Naive thymus-derived CD8-positive, alpha-beta T cell (primary cell): Measurements from ENCODE around the gene MVB12B. TPM values are rescaled to one million over a fixed set of nuclear protein-coding genes. Genes with fewer than 3 reads are reported as not detected.

Experiments used
- ATAC-seq, 2 donors: fragments of 150-1000 bp; cut with Tn5 transposase in 1 of 2; sonication (Bioruptor Pico), chemical (Tn5 transposase) in 1 of 2; 1 replicate in 1 of 2; 2 replicates in 1 of 2; pipeline ENCODE4 v1.10.0; 2021; ENCODE audit warnings: mild to moderate bottlenecking in 2 of 2, moderate library complexity in 2 of 2
- POLR2A ChIA-PET: fragments of 350-600 bp; sonication (Branson Sonifier 250); formaldehyde crosslinking; loops from one replicate; lab custom pipeline; 2021; ENCODE audit warnings: antibody characterized with exemption; lab: Charles Lee
- DNase-seq, 10 donors: peaks; one replicate each; pipeline versions ENCODE4 v3.0.0 to v3.0.0-alpha.2; 2020 to 2022
- H3K27ac Mint-ChIP-seq, 10 donors: one replicate each; pipeline ENCODE4 v1.8.0; 2020 to 2022; ENCODE audit warnings: mild to moderate bottlenecking in 10 of 10, mixed read lengths in 10 of 10, moderate library complexity in 4 of 10, inconsistent platforms in 1 of 10
- H3K27me3 Mint-ChIP-seq, 5 donors: one replicate each; pipeline ENCODE4 v1.8.0; 2021 to 2022; ENCODE audit warnings: mixed read lengths in 5 of 5
- H3K36me3 Mint-ChIP-seq, 3 donors: one replicate each; pipeline ENCODE4 v1.8.0; 2020 to 2022; ENCODE audit warnings: mixed read lengths in 3 of 3, mild to moderate bottlenecking in 2 of 3, inconsistent platforms in 1 of 3
- H3K4me1 Mint-ChIP-seq, 4 donors: one replicate each; pipeline ENCODE4 v1.8.0; 2021 to 2022; ENCODE audit warnings: mixed read lengths in 4 of 4
- H3K4me3 Mint-ChIP-seq, 10 donors: one replicate each; pipeline ENCODE4 v1.8.0; 2020 to 2022; ENCODE audit warnings: mild to moderate bottlenecking in 10 of 10, mixed read lengths in 10 of 10, moderate library complexity in 6 of 10, inconsistent platforms in 1 of 10
- H3K9me3 Mint-ChIP-seq, 9 donors: one replicate each; pipeline ENCODE4 v1.8.0; 2020 to 2022; ENCODE audit warnings: mixed read lengths in 9 of 9, mild to moderate bottlenecking in 3 of 9, inconsistent platforms in 1 of 9, moderate library complexity in 1 of 9
- polyA plus RNA-seq, 3 donors: library from polyadenylated mRNA; unstranded; fragments of 300-500 nt; fragmentation: Illumina TruSeq; gene quantifications; one replicate each; pipeline ENCODE4 v1.2.3, GENCODE V29; 2021
- total RNA-seq, 8 experiments: library from RNA in 2 of 8; stranded (reverse) in 2 of 8; gene quantifications; one replicate each; pipeline ENCODE4 v1.2.3 and lab custom pipeline; 2021 to 2026

The MVB12B gene
- total and polyA plus RNA-seq, 5 experiments from 2014 or later = 7.2 to 28.6 (median 12.5) TPM

- DNase-seq (peak in 1 of 10 donors; percentile 13), ATAC-seq (no peak)
- no peak overlapping the region for H3K27ac Mint-ChIP-seq
- H3K4me3 Mint-ChIP-seq = no peak overlapping the region
- H3K36me3 Mint-ChIP-seq = peaks cover 0 to 4% (median 0%) of the 10 kb centered on the region in 3 donors
- peaks cover 12 to 24% (median 15%) of the 10 kb centered on the region in 4 donors for H3K4me1 Mint-ChIP-seq
- H3K27me3 Mint-ChIP-seq = peaks cover 0 to 8% (median 0%) of the 10 kb centered on the region in 5 donors
- no peaks in the 10 kb centered on the region for H3K9me3 Mint-ChIP-seq
- POLR2A ChIA-PET = interaction anchor here (1.0 kb wide), 1 partner anchor 77 kb away, joined by 4 read pairs; no protein-coding TSS in a partner anchor
These were observed 171.1 kb downstream of the MVB12B start for GRCh38 chr9:126497660-126498275.

DNA sequence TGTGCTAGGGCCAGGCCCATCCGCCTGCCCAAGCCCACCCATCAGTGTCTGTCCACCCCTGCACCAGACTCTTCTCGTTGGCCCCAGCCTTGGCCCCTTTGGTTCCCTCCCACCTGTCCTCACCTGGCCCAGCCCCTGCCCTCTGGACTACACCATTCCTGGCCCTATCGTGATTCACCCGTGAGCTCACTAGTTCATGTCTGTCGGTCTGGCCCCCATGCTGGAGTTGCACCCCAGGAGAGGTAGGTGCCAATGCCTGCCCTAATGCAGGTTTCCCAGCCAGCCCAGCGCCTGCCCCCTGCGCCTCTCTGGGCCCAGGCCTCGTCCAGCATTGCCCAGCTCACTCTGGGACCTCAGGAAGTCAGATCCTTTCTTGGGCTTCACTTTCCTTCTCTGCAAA, 171.7 kb downstream of the MVB12B start:
- peak in 1 of 10 donors; percentile 45 for DNase-seq
- Mint-ChIP-seq H3K4me1 (peaks cover 12 to 24% (median 15%) of the 10 kb centered on the region in 4 donors), H3K27ac (peak overlapping the region in 1 of 10 donors; percentile 18), H3K4me3 (peak overlapping the region in 1 of 10 donors; percentile 29), H3K36me3 (peaks cover 0 to 4% (median 0%) of the 10 kb centered on the region in 3 donors), H3K27me3 (peaks cover 0 to 8% (median 0%) of the 10 kb centered on the region in 5 donors), H3K9me3 (no peaks in the 10 kb centered on the region)
- ATAC-seq = no peak
- POLR2A ChIA-PET = interaction anchor here (1.0 kb wide), 2 partner anchors 60 to 78 kb away, joined by 4 to 5 read pairs; no protein-coding TSS in a partner anchor

GRCh38 chr9:126499005-126499910, 172.6 kb downstream of the MVB12B start:
- Mint-ChIP-seq H3K27me3 (peaks cover 0 to 8% (median 0%) of the 10 kb centered on the region in 5 donors), H3K9me3 (no peaks in the 10 kb centered on the region), H3K27ac (peak overlapping the region in 2 of 10 donors; percentile 53 to 57), H3K4me3 (peak overlapping the region in 7 of 10 donors; percentile 14 to 67 (median 57)), H3K36me3 (peaks cover 0 to 9% (median 0%) of the 10 kb centered on the region in 3 donors), H3K4me1 (peaks cover 12 to 24% (median 15%) of the 10 kb centered on the region in 4 donors)
- ATAC-seq = peak; percentile 75 to 84
- POLR2A ChIA-PET = interaction anchor here (1.0 kb wide), 2 partner anchors 59 to 79 kb away, joined by 4 to 5 read pairs; no protein-coding TSS in a partner anchor
- DNase-seq = peak in 8 of 10 donors; percentile 30 to 57 (median 50)

DNA sequence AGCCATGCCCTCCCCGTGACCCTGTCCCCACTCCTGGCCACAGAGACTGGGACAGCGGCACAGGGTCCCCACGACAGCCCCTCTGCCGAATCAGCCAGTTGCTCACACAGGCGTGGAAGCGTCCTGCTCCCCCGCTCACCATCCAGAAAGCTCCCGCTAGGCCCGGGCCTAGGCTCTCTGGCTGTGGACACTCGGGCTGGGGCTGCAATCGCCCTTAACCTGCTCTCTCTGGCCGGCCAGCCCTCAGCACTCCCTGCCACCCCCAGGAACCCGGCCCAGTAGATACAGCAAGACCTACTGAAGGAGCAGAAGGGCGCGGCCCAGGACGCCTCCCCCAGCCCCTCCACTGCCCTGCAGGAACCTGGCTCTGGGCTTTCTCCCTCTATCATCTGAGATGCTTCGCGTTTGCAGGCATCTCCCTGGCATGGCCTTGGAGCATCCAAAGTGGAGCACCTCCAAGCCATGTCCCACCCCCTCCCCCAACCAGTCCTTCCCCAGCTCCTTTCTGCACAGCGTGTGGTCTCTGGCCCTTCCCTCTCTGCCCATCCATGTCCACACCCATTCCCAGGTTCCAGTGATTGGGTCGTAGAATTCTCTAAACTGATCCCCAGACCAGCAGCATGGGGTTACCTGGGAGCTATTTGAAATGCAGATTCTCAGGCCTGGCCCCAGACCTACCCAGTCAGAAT, 173.4 kb downstream of the MVB12B start:
- Mint-ChIP-seq H3K4me3 (peak overlapping the region in 5 of 10 donors; percentile 26 to 68 (median 38)), H3K36me3 (peaks cover 0 to 9% (median 0%) of the 10 kb centered on the region in 3 donors), H3K9me3 (no peaks in the 10 kb centered on the region), H3K27me3 (peaks cover 0 to 8% (median 0%) of the 10 kb centered on the region in 5 donors), H3K4me1 (peaks cover 12 to 24% (median 15%) of the 10 kb centered on the region in 4 donors), H3K27ac (peak overlapping the region in 1 of 10 donors; percentile 43)
- ATAC-seq (no peak), DNase-seq (peak in 1 of 10 donors; percentile 43)
- POLR2A ChIA-PET = interaction anchor here (0.7 kb wide), 2 partner anchors 83 to 786 kb away, joined by 3 to 4 read pairs; no protein-coding TSS in a partner anchor

GRCh38 chr9:126500600-126501382, 174.2 kb downstream of the MVB12B start:
- peaks cover 0 to 5% (median 0%) of the 10 kb centered on the region in 3 donors for H3K36me3 Mint-ChIP-seq
- DNase-seq (peak; percentile 35 to 79 (median 61)), ATAC-seq (peak; percentile 75 to 77)
- H3K27ac Mint-ChIP-seq = peak overlapping the region in 1 of 10 donors; percentile 43
- peaks cover 12 to 24% (median 15%) of the 10 kb centered on the region in 4 donors for H3K4me1 Mint-ChIP-seq
- POLR2A ChIA-PET = interaction anchor here (0.7 kb wide), 2 partner anchors 84 to 787 kb away, joined by 3 to 4 read pairs; no protein-coding TSS in a partner anchor
- H3K4me3 Mint-ChIP-seq = peak overlapping the region in 8 of 10 donors; percentile 26 to 72 (median 50)
- H3K27me3 Mint-ChIP-seq = peaks cover 0 to 8% (median 0%) of the 10 kb centered on the region in 5 donors
- H3K9me3 Mint-ChIP-seq = no peaks in the 10 kb centered on the region

DNA sequence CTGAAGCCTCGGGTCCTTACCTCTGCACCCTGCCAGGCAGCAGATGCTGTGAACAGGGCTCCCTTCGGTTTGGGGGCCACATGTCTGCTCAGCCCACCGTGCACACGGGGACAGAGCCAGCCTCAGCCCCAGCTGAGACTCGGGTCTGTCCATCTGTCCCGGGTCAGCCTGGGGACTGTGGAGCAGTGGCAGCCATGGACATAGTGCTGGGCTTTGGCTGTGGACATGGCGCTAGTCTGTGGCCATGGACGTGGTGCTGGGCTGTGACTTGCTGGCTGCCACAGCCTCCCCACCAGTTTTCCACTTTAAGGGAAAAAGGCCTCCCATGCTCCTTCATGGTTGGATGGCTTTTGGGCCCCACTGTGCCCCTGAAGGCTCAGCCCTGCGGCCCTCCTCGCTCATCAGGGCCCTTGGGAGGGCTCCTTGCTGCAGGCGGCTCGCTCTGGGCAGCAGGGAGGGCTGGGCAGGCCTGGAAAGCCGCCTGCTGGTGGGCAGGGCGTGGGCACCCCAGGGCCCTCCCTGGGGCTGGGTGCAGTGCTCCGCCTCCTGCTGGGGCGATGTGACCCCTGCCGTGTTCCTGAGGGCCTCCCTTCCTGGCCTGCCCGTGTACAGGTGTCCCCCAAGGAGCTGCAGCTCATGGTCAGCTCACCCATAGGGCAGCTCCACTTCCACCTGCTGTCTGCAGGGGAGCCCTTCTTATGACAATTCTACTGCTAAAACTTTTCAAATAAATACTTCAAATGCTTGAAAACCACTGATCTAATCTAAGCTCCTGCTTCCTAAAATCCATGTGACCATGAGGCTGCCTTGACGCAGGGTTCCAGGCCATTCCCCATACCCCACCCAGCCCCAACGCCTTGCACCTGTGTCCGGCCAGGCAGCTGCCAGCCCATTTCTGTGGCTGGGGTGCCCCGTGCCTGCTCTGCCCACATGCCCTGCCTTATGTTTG, 175.0 kb downstream of the MVB12B start:
- Mint-ChIP-seq H3K4me3 (no peak overlapping the region), H3K27ac (peak overlapping the region in 1 of 10 donors; percentile 43), H3K4me1 (peaks cover 12 to 24% (median 15%) of the 10 kb centered on the region in 4 donors), H3K27me3 (peaks cover 0 to 8% (median 0%) of the 10 kb centered on the region in 5 donors), H3K9me3 (no peaks in the 10 kb centered on the region), H3K36me3 (peaks cover 0 to 5% (median 0%) of the 10 kb centered on the region in 3 donors)
- POLR2A ChIA-PET = interaction anchor here (0.9 kb wide), 1 partner anchor 105 kb away, joined by 3 read pairs; no protein-coding TSS in a partner anchor
- no peak for ATAC-seq
- peak in 1 of 10 donors; percentile 57 for DNase-seq

GRCh38 chr9:126502417-126503332, 176.0 kb downstream of the MVB12B start:
- POLR2A ChIA-PET = interaction anchor here (0.9 kb wide), 1 partner anchor 106 kb away, joined by 3 read pairs; no protein-coding TSS in a partner anchor
- DNase-seq (peak in 1 of 10 donors; percentile 51), ATAC-seq (no peak)
- Mint-ChIP-seq H3K27ac (no peak overlapping the region), H3K9me3 (no peaks in the 10 kb centered on the region), H3K4me3 (peak overlapping the region in 1 of 10 donors; percentile 4), H3K36me3 (peaks cover 0 to 5% (median 0%) of the 10 kb centered on the region in 3 donors), H3K4me1 (peaks cover 12 to 24% (median 15%) of the 10 kb centered on the region in 4 donors), H3K27me3 (peaks cover 0 to 8% (median 0%) of the 10 kb centered on the region in 5 donors)

DNA sequence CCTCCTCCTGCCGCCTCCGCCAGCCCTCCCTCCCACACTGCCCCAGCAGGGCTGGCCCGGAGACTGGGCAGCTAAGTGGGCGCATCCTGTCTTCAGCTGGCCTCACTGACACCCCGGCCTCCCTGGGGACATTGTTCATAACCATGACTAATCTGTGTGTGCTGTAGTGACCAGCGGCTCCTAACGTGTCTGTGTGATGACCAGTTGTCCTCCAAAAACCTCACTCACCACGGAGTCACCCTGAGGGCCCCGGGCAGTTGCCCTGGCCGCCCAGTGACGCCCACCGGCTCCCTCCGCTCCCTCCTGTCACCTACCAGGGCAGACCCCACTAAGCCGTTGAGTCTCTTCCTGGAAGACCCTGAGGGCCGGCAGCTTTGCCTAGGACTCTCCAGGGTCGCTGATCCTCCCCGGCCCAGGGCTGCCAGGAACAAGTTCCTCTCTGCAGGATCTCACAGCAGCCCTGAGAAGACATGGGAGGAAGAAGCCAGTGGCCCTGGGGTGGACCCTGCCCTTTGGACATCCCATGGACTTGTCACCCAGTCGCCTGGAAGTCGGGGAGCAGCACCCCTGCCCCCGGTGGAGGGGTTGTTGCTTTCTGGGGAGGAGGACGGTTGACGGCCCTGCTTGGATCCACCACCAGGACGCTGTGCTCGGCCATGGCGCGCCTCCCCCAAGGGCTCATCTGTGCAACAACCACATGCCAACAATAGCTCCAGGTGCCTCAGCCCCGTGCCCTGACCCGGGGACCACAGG, 176.9 kb downstream of the MVB12B start:
- Mint-ChIP-seq H3K27me3 (peaks cover 0 to 9% (median 0%) of the 10 kb centered on the region in 5 donors), H3K4me3 (no peak overlapping the region), H3K36me3 (peaks cover 0 to 5% (median 0%) of the 10 kb centered on the region in 3 donors), H3K9me3 (no peaks in the 10 kb centered on the region), H3K4me1 (peaks cover 10 to 24% (median 15%) of the 10 kb centered on the region in 4 donors), H3K27ac (no peak overlapping the region)
- POLR2A ChIA-PET = no interaction called here
- DNase-seq (peak in 1 of 10 donors; percentile 41), ATAC-seq (no peak)
